HG03175 (cell line): ENCODE results near the gene GRIK3.

Source experiments
- ATAC-seq: cut with Tn5 transposase; IDR thresholded peaks from one replicate; pipeline ENCODE4 v1.9.1; 2021; ENCODE audit warnings: mild to moderate bottlenecking, moderate library complexity; ENCODE audit not compliant: unreplicated experiment

The GRIK3 gene

GRCh38 chr1:36796733-36797132 is 237.6 kb downstream of the GRIK3 start:
- ATAC-seq = no peak

DNA sequence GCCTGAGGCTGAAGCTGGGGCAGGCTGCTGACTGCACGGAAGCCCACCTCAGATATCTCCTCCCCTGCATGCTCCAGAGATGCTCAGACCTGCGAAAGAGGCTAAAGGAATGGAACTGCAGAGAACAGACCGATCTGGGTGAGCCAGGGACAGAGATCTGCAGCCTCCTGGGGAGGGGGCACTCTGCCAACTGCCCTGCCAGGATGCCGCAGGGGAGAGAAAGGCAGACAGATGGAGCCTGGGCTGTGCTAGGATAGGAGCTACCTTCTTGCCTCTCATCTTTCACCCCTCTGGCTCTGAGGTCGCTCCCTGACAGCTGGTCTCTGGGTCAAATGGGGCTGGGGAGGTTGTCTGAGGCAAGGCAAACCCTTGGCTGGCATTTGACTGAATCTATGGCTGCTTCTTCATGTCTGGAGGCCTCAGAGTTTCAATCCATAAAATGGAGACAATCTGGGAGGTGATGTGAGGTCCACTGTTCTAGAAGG is 238.2 kb downstream of the GRIK3 start:
- ATAC-seq = no peak

DNA sequence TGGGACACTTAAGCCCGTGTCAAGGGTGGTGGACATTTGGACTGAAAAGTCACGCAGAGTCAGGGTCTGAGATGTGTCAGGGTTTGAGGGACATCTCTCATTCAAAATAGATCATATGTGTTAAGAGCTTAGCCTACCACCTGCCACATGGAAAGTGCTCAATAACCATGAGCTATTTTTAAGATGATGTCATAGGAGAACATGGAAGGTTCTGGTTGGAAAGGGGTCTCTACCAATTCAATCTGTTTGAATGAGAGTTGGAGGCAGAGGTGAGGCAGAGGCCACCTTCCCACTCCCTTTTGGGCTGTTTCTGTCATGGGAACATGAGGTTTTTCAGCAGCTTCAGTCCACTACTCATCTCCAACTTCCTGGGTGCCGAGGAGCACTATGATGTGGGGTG is 239.9 kb downstream of the GRIK3 start:
- no peak for ATAC-seq

- no peak for ATAC-seq
These were observed 240.9 kb downstream of the GRIK3 start for GRCh38 chr1:36793452-36793851.

DNA sequence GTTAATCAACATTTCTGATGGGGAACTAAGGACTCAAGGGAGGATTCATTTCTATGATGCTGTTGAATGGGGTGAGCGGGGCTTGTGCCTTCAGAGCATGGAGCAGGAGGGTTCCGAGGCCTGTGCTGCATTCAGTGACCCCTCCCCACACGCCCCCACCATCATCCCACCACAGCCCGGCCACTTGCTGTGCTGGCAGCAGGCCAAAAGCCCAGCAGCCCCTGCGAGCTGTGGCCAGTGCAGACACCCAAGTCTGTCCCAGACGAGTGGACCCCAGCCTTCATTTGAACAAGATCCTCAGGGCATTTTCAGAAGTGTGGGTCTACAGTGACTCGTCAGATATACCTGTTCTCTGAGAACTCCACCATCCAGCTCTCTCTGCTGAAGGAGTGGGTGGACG is 242.0 kb downstream of the GRIK3 start:
- no peak for ATAC-seq

DNA sequence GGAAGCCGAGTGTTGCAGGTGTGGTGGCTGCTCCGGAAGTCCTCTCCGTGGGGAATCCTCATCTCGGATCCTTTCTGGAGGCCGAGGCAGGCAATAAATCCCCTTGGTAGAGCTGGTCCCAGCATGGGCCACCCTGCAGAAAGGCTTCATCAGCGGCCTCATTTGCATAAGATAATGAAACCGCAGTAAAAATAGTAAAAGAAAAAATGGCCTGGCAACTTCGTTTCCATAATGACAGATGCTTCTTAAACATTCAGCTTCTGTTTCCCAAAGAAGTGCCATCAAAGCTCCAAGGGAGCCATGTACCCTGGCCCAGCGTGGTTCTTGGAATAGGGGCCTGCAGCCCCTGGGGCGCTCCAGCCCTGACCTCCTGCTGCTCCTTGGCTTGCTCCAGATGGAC is 244.1 kb downstream of the GRIK3 start:
- ATAC-seq = no peak

DNA sequence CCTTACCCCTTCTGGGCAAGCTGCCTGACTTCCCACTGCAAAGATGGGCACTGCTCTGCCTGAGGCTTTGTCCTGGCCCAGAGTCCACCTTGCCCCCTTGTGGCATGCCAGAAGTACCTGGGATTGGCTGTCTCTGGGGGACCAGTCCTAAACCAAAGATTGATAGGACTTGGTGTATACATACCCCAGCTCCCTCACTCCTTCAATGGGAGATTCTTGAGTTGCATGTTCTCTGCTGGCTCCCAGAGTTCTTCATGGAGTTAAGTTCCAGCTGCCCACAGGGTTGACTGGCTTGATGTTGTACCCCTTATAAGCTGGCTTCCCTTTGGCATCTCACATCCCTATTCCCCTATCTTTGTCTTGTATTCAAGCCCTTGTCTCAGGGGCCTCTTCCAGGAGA is 244.8 kb downstream of the GRIK3 start:
- ATAC-seq = no peak

GRCh38 chr1:36787312-36787913 is 246.9 kb downstream of the GRIK3 start:
- no peak for ATAC-seq

DNA sequence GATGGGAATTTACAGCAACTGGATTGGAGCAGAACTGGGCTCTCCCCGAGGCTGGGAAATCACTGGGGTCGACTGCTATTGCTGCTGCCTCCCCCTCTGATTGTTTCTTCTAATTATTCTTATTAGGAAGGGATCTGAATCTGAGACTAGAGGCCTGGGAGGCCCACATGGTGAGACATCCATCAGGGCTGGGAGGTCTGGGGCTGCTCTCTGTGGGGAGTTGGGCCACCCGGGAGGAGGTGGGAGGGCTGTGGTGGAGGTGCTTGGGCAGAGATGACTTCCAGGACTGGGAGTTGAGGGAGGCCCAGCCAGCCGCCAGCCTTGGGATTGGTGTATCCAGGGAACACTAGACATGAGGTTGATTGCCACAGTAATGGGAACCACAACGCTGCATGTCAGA is 247.9 kb downstream of the GRIK3 start:
- ATAC-seq = no peak

GRCh38 chr1:36784147-36784859 is 250.0 kb downstream of the GRIK3 start:
- ATAC-seq = no peak

DNA sequence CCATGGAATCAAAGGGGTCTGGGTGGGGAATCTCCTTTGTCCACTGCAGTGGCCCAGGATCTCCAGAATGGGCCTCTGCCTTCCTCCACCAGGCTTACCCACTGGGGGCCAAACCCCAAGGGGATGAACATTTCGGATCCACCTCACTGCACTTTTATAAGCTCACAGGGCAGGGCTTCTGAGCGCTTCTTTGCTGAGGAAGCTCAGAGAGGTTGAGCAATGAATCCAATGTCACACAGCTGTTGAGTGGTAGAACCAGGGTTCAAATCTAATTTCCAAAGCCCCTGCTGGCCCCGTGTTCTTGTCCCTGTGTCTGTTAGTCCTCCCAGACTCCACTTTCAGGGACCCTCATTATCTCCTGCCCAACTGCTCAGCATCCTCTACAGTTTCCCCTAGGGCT is 250.8 kb downstream of the GRIK3 start:
- ATAC-seq = no peak

- ATAC-seq = no peak
These were observed 251.5 kb downstream of the GRIK3 start for GRCh38 chr1:36782785-36783184.

GRCh38 chr1:36782085-36782484 is 252.2 kb downstream of the GRIK3 start:
- ATAC-seq = no peak

DNA sequence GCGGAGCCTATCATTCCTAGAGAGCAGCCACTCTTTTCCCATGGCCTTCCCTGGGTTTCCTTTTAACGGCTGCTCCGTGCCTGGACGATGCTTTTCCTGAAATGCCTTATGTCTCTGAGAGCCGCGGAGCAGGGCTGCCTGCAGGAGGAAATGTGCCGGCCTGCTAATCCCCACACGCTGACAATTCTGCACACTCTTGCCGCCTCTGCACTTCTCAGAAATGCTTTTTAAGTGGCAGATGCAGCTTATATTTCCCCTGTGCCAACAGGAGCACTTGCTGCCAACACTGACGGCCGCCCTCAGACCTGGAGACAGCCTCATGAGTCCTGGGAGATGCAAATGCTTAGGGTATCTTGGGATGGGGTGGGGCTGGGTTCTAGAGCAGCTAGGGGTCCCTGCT is 253.2 kb downstream of the GRIK3 start:
- ATAC-seq = no peak

- no peak for ATAC-seq
These were observed 255.6 kb downstream of the GRIK3 start for GRCh38 chr1:36778740-36779139.

DNA sequence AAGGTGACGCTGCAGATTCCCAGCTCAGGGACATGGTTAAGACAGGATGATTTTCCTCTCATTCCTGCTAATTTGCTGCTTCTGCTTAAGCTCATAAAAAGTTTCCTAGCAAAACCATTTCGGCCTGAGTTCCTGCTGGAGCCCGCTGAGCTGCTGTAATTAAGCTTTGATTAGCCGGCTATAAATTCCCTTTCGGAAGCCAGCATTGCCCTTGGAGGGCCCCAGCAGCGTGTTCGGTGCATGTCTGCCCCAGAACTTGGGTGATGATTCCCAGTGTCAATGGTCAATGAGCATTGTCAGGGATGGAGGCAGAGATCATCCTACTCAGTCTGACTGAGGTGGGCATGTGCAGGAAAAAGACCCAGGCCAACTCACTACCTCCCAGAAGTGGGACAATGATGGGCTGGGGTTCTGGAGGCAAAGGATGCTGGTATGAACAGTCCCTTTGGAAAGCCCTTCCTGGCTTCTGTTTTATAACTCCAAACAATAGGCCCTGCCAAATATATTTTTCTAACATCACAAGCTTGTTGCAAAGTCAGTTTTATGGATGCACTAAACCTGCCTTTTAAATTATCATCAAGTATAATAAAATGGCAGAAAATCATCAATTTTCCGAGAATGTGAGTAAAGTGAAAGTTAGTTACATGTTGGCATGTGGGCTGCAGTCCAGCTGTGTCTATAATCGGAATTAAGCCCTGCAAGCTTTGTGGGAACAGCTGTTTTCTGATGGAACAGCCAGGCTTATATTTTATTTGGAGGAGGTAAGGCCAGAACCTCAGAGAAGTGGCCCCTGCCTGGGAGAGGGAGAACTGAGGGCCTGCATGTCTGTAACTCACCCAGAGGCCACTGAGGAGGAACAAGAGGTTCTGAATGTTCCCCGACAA is 257.1 kb downstream of the GRIK3 start:
- ATAC-seq = no peak

- ATAC-seq = no peak
These were observed 258.1 kb downstream of the GRIK3 start for GRCh38 chr1:36776256-36776655.

GRCh38 chr1:36775716-36776115 is 258.6 kb downstream of the GRIK3 start:
- no peak for ATAC-seq

- no peak for ATAC-seq
These were observed 260.3 kb downstream of the GRIK3 start for GRCh38 chr1:36773827-36774541.

DNA sequence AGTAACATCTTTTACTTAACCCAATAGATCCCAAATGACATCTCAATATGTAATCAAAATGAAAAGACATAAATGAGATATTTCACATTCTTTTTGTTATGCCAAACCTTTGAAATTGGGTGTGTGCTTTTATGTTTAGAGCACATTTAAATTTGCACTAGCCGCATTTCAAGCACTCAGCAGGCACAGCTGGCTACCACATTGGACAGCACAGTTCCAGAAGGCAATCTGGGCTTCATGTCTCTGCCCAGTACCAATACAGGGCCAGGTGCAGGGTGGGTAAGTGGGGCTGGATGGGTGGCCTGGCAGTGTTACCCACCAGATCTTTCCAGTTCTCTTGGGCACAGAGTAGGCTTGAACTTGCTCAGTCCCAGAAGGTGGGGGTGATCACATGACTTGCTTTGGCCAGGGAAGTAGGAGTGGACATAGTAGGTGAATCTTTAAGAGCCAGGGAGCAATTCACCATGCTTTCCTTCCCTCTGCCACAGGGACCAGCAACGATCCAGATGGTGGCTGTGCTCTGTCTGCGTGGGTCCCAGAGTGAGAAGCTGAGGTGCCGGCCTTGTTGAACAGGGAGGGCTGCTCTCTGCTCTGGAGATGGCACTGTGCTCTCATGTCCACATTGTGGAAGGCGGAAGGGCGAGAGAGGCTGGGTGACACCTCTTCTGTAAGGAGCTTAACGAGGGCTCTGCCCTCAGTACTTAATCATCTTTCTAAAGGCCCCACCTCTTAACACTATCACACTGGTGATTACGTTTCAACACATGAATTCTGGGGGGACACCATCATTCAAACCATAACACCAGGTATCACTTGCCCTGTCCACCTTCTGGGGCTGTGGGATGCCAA is 261.4 kb downstream of the GRIK3 start:
- no peak for ATAC-seq
